GM23338 (cell line): ENCODE measurements around the gene DOCK10. TPM values are rescaled to one million over a fixed set of nuclear protein-coding genes. Genes with fewer than 3 reads are reported as not detected.

Experiments used
- ATAC-seq: fragments of 200-7000 bp; cut with Tn5 transposase; 3 replicates; pipeline ENCODE4 v1.9.1; 2020
- DNase-seq: peaks from one replicate; pipeline ENCODE4 v3.0.0-alpha.2; 2015; ENCODE audit warnings: low spot score
- H2AFZ ChIP-seq: fragments of 200-600 bp; sonication (generic); 2 replicates; pipeline ENCODE4 v1.8.0; 2016; ENCODE audit warnings: antibody characterized with exemption, mild to moderate bottlenecking, moderate library complexity
- H3F3A ChIP-seq: fragments of 200-600 bp; sonication (generic); replicated peaks from 2 replicates; pipeline ENCODE4 v1.8.0; 2017; ENCODE audit warnings: antibody characterized with exemption, mixed run types, low read depth
- H3K27ac ChIP-seq: fragments of 200-600 bp; sonication (generic); 2 replicates; pipeline ENCODE4 v1.6.1; 2016; ENCODE audit warnings: low read depth
- H3K27me3 ChIP-seq: fragments of 200-600 bp; sonication (generic); 2 replicates; pipeline ENCODE4 v1.8.0; 2016; ENCODE audit warnings: mild to moderate bottlenecking, mixed run types, moderate library complexity; ENCODE audit not compliant: insufficient read depth
- H3K36me3 ChIP-seq: fragments of 200-600 bp; sonication (generic); 2 replicates; pipeline ENCODE4 v1.8.0; 2016; ENCODE audit warnings: mild to moderate bottlenecking; ENCODE audit not compliant: insufficient read depth
- H3K4me1 ChIP-seq: fragments of 200-600 bp; sonication (generic); 2 replicates; pipeline ENCODE4 v1.8.0; 2016; ENCODE audit warnings: mild to moderate bottlenecking, moderate library complexity; ENCODE audit not compliant: insufficient read depth
- H3K4me2 ChIP-seq: fragments of 200-600 bp; sonication (generic); 2 replicates; pipeline ENCODE4 v1.7.1; 2017; ENCODE audit warnings: mixed run types
- H3K4me3 ChIP-seq: fragments of 200-600 bp; sonication (generic); 2 replicates; pipeline ENCODE4 v1.6.1; 2016; ENCODE audit warnings: mixed run types
- H3K79me2 ChIP-seq: fragments of 200-600 bp; sonication (generic); replicated peaks from 2 replicates; pipeline ENCODE4 v1.8.0; 2017; ENCODE audit warnings: mild to moderate bottlenecking; ENCODE audit not compliant: insufficient read depth
- H3K9me2 ChIP-seq: fragments of 200-600 bp; sonication (generic); 2 replicates; pipeline ENCODE4 v1.8.0; 2017; ENCODE audit not compliant: insufficient read depth
- H4K20me1 ChIP-seq: fragments of 200-600 bp; sonication (generic); replicated peaks from 2 replicates; pipeline ENCODE4 v1.8.0; 2017; ENCODE audit warnings: mild to moderate bottlenecking; ENCODE audit not compliant: insufficient read depth
- H3K27ac Mint-ChIP-seq: 2 replicates; pipeline ENCODE4 v1.8.0; 2020; ENCODE audit warnings: inconsistent platforms, mild to moderate bottlenecking, moderate library complexity, mixed read lengths
- H3K27me3 Mint-ChIP-seq: 3 replicates; pipeline ENCODE4 v1.8.0; 2022; ENCODE audit warnings: low read depth, mild to moderate bottlenecking, moderate library complexity, mixed read lengths, inconsistent platforms; ENCODE audit not compliant: insufficient read depth, poor library complexity
- H3K36me3 Mint-ChIP-seq: 3 replicates; pipeline ENCODE4 v1.8.0; 2021; ENCODE audit warnings: low read depth, mild to moderate bottlenecking, inconsistent platforms, moderate library complexity, mixed read lengths
- H3K4me1 Mint-ChIP-seq: 3 replicates; pipeline ENCODE4 v1.8.0; 2020; ENCODE audit warnings: mild to moderate bottlenecking, inconsistent platforms, mixed read lengths
- H3K4me3 Mint-ChIP-seq: 3 replicates; pipeline ENCODE4 v1.8.0; 2021; ENCODE audit warnings: moderate library complexity, mild to moderate bottlenecking, inconsistent platforms, mixed read lengths
- H3K9me3 Mint-ChIP-seq: 3 replicates; pipeline ENCODE4 v1.8.0; 2020; ENCODE audit warnings: moderate library complexity, mild to moderate bottlenecking, inconsistent platforms, mixed read lengths
- CREB1 ChIP-seq: fragments of 250-450 bp; sonication (Bioruptor Pico); IDR thresholded peaks from 2 replicates; pipeline ENCODE4 v1.5.0; 2020; ENCODE audit warnings: low read depth, mild to moderate bottlenecking, moderate library complexity
- EZH2 ChIP-seq: fragments of 200-600 bp; sonication (generic); IDR thresholded peaks from one replicate; pipeline ENCODE4 v1.8.0; 2017; ENCODE audit warnings: antibody characterized with exemption, mild to moderate bottlenecking, low read depth; ENCODE audit not compliant: unreplicated experiment
- EZH2phosphoT487 ChIP-seq: fragments of 200-600 bp; sonication (generic); IDR thresholded peaks from one replicate; pipeline ENCODE4 v1.8.1; 2018; ENCODE audit warnings: antibody characterized with exemption; ENCODE audit not compliant: unreplicated experiment
- JUNB ChIP-seq: IDR thresholded peaks from one replicate; pipeline ENCODE4 v1.6.1; 2016; ENCODE audit warnings: antibody characterized with exemption; ENCODE audit not compliant: unreplicated experiment
- NANOG ChIP-seq: IDR thresholded peaks from 2 replicates; pipeline ENCODE4 v1.6.1; 2016; ENCODE audit warnings: antibody characterized with exemption, borderline replicate concordance
- POLR2AphosphoS5 ChIP-seq: IDR thresholded peaks from 2 replicates; pipeline ENCODE4 v1.6.1; 2016; ENCODE audit warnings: antibody characterized with exemption, low read depth
- STAT1 ChIP-seq: IDR thresholded peaks from one replicate; pipeline ENCODE4 v1.6.1; 2016; ENCODE audit warnings: antibody characterized with exemption; ENCODE audit not compliant: unreplicated experiment
- ZNF114 ChIP-seq: fragments of 250-450 bp; sonication (Bioruptor Pico); IDR thresholded peaks from 2 replicates; pipeline ENCODE4 v1.5.0; 2020; ENCODE audit warnings: mild to moderate bottlenecking, moderate library complexity
- ZNF331 ChIP-seq: fragments of 250-450 bp; sonication (Bioruptor Pico); IDR thresholded peaks from 2 replicates; pipeline ENCODE4 v1.5.0; 2020; ENCODE audit warnings: low read depth, mild to moderate bottlenecking, moderate library complexity
- polyA plus RNA-seq: library from polyadenylated mRNA; unstranded; fragments of >200 nt; fragmentation: Nextera tagmentation; extraction: Ambion mirVana; gene quantifications from 2 replicates; pipeline ENCODE4 v1.2.1, GENCODE V29; 2016
- total RNA-seq: library from RNA; depleted of rRNA; stranded (reverse); fragments of >200 nt; shearing (Covaris generic); gene quantifications from 2 replicates; pipeline ENCODE4 v1.2.3, GENCODE V29; 2014
- TF ChIP-seq, protein P1 (sequence below): IDR thresholded peaks from 2 replicates; pipeline ENCODE4 v1.6.1; 2016; ENCODE audit warnings: antibody characterized with exemption
- TF ChIP-seq, protein P2 (sequence below): IDR thresholded peaks from one replicate; pipeline ENCODE4 v1.6.1; 2018; ENCODE audit warnings: antibody characterized with exemption; ENCODE audit not compliant: unreplicated experiment
- TF ChIP-seq, protein P3 (sequence below), 2 experiments: fragments of 200-600 bp in 1 of 2; sonication (generic) in 1 of 2; conservative IDR thresholded peaks; 2 replicates each; pipeline versions ENCODE4 v1.5.1 to v1.6.1; 2016 to 2017; ENCODE audit warnings: antibody characterized with exemption in 2 of 2, low read depth in 2 of 2, mild to moderate bottlenecking in 2 of 2, moderate library complexity in 1 of 2
- TF ChIP-seq, protein P4 (sequence below): fragments of 250-450 bp; sonication (Bioruptor Pico); IDR thresholded peaks from 2 replicates; pipeline ENCODE4 v1.5.0; 2020; ENCODE audit warnings: mild to moderate bottlenecking, moderate library complexity

Gene DOCK10
- total and polyA plus RNA-seq, 2 experiments from 2014 or later, result 1.0 to 1.7 TPM

DNA sequence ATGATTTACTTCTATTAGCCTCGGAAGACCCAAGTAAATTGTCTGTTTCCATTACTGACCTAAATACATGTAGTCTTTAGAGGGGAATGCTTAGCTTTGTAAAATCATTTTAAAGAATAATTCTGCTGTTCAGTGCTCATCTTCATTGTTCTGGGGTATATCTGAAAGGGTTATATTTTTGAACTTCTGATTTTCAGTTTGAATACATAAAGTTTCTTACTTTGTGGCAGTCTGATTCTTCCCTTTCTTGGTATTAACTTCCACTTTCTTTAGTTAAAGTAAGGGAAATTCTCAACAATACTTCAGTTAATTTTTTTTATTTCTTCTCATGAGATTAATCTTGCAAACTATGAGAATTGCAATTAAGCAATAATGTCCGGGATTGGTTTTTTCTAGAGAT lies 148.4 kb downstream of the DOCK10 start:
- Histone ChIP-seq H3K4me3 (no peak overlapping the region), H3K27ac (no peak overlapping the region), H4K20me1 (no peaks in the 10 kb centered on the region), H3K36me3 (no peaks in the 10 kb centered on the region), H3K4me1 (no peaks in the 10 kb centered on the region), H2AFZ (no peak overlapping the region), H3K9me2 (peaks cover 5% of the 10 kb centered on the region; the same call in 1 of the 2 replicates), H3K4me2 (no peak overlapping the region), H3K27me3 (peaks cover 3% of the 10 kb centered on the region; the same call in 1 of the 2 replicates), H3K79me2 (no peaks in the 10 kb centered on the region), H3F3A (no peaks in the 10 kb centered on the region)
- TF ChIP-seq, protein P1, sequence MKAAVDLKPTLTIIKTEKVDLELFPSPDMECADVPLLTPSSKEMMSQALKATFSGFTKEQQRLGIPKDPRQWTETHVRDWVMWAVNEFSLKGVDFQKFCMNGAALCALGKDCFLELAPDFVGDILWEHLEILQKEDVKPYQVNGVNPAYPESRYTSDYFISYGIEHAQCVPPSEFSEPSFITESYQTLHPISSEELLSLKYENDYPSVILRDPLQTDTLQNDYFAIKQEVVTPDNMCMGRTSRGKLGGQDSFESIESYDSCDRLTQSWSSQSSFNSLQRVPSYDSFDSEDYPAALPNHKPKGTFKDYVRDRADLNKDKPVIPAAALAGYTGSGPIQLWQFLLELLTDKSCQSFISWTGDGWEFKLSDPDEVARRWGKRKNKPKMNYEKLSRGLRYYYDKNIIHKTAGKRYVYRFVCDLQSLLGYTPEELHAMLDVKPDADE, result no peak
- TF ChIP-seq, protein P2, sequence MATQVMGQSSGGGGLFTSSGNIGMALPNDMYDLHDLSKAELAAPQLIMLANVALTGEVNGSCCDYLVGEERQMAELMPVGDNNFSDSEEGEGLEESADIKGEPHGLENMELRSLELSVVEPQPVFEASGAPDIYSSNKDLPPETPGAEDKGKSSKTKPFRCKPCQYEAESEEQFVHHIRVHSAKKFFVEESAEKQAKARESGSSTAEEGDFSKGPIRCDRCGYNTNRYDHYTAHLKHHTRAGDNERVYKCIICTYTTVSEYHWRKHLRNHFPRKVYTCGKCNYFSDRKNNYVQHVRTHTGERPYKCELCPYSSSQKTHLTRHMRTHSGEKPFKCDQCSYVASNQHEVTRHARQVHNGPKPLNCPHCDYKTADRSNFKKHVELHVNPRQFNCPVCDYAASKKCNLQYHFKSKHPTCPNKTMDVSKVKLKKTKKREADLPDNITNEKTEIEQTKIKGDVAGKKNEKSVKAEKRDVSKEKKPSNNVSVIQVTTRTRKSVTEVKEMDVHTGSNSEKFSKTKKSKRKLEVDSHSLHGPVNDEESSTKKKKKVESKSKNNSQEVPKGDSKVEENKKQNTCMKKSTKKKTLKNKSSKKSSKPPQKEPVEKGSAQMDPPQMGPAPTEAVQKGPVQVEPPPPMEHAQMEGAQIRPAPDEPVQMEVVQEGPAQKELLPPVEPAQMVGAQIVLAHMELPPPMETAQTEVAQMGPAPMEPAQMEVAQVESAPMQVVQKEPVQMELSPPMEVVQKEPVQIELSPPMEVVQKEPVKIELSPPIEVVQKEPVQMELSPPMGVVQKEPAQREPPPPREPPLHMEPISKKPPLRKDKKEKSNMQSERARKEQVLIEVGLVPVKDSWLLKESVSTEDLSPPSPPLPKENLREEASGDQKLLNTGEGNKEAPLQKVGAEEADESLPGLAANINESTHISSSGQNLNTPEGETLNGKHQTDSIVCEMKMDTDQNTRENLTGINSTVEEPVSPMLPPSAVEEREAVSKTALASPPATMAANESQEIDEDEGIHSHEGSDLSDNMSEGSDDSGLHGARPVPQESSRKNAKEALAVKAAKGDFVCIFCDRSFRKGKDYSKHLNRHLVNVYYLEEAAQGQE, result no peak
- TF ChIP-seq JUNB, result no peak
- TF ChIP-seq, protein P3, sequence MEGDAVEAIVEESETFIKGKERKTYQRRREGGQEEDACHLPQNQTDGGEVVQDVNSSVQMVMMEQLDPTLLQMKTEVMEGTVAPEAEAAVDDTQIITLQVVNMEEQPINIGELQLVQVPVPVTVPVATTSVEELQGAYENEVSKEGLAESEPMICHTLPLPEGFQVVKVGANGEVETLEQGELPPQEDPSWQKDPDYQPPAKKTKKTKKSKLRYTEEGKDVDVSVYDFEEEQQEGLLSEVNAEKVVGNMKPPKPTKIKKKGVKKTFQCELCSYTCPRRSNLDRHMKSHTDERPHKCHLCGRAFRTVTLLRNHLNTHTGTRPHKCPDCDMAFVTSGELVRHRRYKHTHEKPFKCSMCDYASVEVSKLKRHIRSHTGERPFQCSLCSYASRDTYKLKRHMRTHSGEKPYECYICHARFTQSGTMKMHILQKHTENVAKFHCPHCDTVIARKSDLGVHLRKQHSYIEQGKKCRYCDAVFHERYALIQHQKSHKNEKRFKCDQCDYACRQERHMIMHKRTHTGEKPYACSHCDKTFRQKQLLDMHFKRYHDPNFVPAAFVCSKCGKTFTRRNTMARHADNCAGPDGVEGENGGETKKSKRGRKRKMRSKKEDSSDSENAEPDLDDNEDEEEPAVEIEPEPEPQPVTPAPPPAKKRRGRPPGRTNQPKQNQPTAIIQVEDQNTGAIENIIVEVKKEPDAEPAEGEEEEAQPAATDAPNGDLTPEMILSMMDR (conservative IDR thresholded peaks at IDR 0.05; ENCODE audit: low read depth in 2 of 2), result no peak
- no peak for TF ChIP-seq POLR2AphosphoS5
- TF ChIP-seq ZNF114, result no peak
- TF ChIP-seq, protein P4, sequence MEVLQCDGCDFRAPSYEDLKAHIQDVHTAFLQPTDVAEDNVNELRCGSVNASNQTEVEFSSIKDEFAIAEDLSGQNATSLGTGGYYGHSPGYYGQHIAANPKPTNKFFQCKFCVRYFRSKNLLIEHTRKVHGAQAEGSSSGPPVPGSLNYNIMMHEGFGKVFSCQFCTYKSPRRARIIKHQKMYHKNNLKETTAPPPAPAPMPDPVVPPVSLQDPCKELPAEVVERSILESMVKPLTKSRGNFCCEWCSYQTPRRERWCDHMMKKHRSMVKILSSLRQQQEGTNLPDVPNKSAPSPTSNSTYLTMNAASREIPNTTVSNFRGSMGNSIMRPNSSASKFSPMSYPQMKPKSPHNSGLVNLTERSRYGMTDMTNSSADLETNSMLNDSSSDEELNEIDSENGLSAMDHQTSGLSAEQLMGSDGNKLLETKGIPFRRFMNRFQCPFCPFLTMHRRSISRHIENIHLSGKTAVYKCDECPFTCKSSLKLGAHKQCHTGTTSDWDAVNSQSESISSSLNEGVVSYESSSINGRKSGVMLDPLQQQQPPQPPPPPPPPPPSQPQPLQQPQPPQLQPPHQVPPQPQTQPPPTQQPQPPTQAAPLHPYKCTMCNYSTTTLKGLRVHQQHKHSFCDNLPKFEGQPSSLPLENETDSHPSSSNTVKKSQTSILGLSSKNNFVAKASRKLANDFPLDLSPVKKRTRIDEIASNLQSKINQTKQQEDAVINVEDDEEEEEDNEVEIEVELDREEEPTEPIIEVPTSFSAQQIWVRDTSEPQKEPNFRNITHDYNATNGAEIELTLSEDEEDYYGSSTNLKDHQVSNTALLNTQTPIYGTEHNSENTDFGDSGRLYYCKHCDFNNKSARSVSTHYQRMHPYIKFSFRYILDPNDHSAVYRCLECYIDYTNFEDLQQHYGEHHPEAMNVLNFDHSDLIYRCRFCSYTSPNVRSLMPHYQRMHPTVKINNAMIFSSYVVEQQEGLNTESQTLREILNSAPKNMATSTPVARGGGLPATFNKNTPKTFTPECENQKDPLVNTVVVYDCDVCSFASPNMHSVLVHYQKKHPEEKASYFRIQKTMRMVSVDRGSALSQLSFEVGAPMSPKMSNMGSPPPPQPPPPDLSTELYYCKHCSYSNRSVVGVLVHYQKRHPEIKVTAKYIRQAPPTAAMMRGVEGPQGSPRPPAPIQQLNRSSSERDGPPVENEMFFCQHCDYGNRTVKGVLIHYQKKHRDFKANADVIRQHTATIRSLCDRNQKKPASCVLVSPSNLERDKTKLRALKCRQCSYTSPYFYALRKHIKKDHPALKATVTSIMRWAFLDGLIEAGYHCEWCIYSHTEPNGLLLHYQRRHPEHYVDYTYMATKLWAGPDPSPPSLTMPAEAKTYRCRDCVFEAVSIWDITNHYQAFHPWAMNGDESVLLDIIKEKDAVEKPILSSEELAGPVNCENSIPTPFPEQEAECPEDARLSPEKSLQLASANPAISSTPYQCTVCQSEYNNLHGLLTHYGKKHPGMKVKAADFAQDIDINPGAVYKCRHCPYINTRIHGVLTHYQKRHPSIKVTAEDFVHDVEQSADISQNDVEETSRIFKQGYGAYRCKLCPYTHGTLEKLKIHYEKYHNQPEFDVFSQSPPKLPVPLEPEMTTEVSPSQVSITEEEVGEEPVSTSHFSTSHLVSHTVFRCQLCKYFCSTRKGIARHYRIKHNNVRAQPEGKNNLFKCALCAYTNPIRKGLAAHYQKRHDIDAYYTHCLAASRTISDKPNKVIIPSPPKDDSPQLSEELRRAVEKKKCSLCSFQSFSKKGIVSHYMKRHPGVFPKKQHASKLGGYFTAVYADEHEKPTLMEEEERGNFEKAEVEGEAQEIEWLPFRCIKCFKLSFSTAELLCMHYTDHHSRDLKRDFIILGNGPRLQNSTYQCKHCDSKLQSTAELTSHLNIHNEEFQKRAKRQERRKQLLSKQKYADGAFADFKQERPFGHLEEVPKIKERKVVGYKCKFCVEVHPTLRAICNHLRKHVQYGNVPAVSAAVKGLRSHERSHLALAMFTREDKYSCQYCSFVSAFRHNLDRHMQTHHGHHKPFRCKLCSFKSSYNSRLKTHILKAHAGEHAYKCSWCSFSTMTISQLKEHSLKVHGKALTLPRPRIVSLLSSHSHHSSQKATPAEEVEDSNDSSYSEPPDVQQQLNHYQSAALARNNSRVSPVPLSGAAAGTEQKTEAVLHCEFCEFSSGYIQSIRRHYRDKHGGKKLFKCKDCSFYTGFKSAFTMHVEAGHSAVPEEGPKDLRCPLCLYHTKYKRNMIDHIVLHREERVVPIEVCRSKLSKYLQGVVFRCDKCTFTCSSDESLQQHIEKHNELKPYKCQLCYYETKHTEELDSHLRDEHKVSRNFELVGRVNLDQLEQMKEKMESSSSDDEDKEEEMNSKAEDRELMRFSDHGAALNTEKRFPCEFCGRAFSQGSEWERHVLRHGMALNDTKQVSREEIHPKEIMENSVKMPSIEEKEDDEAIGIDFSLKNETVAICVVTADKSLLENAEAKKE (CRISPR knock-in tag), result no peak
- no peak for TF ChIP-seq EZH2phosphoT487
- TF ChIP-seq STAT1, result no peak
- TF ChIP-seq NANOG, result no peak
- TF ChIP-seq CREB1 (CRISPR knock-in tag), result no peak
- TF ChIP-seq ZNF331 (CRISPR knock-in tag), result no peak
- no peak for TF ChIP-seq EZH2
- no peak for DNase-seq
- ATAC-seq, result no peak
- H3K27ac Mint-ChIP-seq, result no peak overlapping the region
- no peaks in the 10 kb centered on the region for H3K9me3 Mint-ChIP-seq
- peaks cover 2% of the 10 kb centered on the region; the same call in 2 of the 3 replicates for H3K4me1 Mint-ChIP-seq
- H3K36me3 Mint-ChIP-seq, result no peaks in the 10 kb centered on the region
- no peak overlapping the region for H3K4me3 Mint-ChIP-seq
- H3K27me3 Mint-ChIP-seq, result no peaks in the 10 kb centered on the region
